Muscle of leg (tissue), 16 donors: ENCODE data around the gene BCL2L15. TPM values are rescaled to one million over a fixed set of nuclear protein-coding genes. Genes with fewer than 3 reads are reported as not detected.

Experiments used
- DNase-seq: peaks from one replicate; pipeline ENCODE4 v3.0.0; 2013
- H3K27ac ChIP-seq: one replicate; pipeline ENCODE4 v1.5.1; 2013; ENCODE audit warnings: mild to moderate bottlenecking, low read length, control low read depth
- H3K27me3 ChIP-seq: one replicate; pipeline ENCODE4 v1.6.1; 2013; ENCODE audit warnings: low read length; ENCODE audit not compliant: control insufficient read depth, insufficient read depth
- H3K36me3 ChIP-seq: one replicate; pipeline ENCODE4 v1.6.1; 2013; ENCODE audit warnings: low read length; ENCODE audit not compliant: control insufficient read depth, insufficient read depth
- H3K4me1 ChIP-seq: one replicate; pipeline ENCODE4 v1.6.1; 2013; ENCODE audit warnings: low read length; ENCODE audit not compliant: control insufficient read depth, insufficient read depth
- H3K4me3 ChIP-seq: one replicate; pipeline ENCODE4 v1.5.1; 2013; ENCODE audit warnings: low read length, control low read depth
- H3K9me3 ChIP-seq: replicated peaks from 2 replicates; pipeline ENCODE4 v1.6.1; 2013; ENCODE audit warnings: low read depth, low read length; ENCODE audit not compliant: control insufficient read depth
- WGBS: methylation state at CpG from one replicate; pipeline ENCODE4 v1.1.5; 2013; ENCODE audit warnings: missing lambda C conversion rate; ENCODE audit not compliant: insufficient coverage; 5-methylcytosine and 5-hydroxymethylcytosine counted together
- long read RNA-seq, 11 donors: transcript quantifications; one replicate each; lab custom pipeline, GENCODE V29; 2026
- polyA plus RNA-seq, 8 donors: library from polyadenylated mRNA; unstranded; fragments of 120-200 nt; gene quantifications; one replicate each; pipeline versions ENCODE4 v1.2.1 to v1.2.3, GENCODE V29; 2013; ENCODE audit warnings: inconsistent platforms in 1 of 8, low replicate concordance in 1 of 8; ENCODE audit not compliant: insufficient read length in 8 of 8, insufficient read depth in 1 of 8
- total RNA-seq: library from RNA; stranded (reverse); fragments of 120-200 nt; gene quantifications from one replicate; pipeline ENCODE4 v1.2.4, GENCODE V29; 2013

BCL2L15 gene
- total RNA-seq, result 0.75 TPM
- polyA plus RNA-seq, result 1 to 10 TPM in 1 of 8 donors, under 1 TPM in 7; 0.16 to 1.6 (median 0.56) TPM
- long read RNA-seq, donor 1, result 0 reads
- long read RNA-seq, donor 2, result 0 reads
- long read RNA-seq, donor 3, result 0 reads
- long read RNA-seq, donor 4, full-length matches to known transcripts, result 1 of 1 reads
- long read RNA-seq, donor 4, partial matches to known transcripts, result 0 of 1 reads
- long read RNA-seq, donor 4, other reads (novel, unspliced or antisense), result 0 of 1 reads
- long read RNA-seq, donor 5, result 0 reads
- long read RNA-seq, donor 6, result 0 reads
- long read RNA-seq, donor 7, partial matches to known transcripts, result 0 of 1 reads
- long read RNA-seq, donor 7, other reads (novel, unspliced or antisense), result 0 of 1 reads
- long read RNA-seq, donor 8, result 0 reads
- long read RNA-seq, donor 9, result 0 reads
- long read RNA-seq, donor 10, result 0 reads
- long read RNA-seq, donor 11, result 0 reads

GRCh38 chr1:113887402-113888175, at the start of gene BCL2L15:
Gene BCL2L15, minus strand, starts transcription at chr1:113887581. Its CDS starts 206 bp downstream, at chr1:113887375.
- no peaks in the 10 kb centered on the region for H3K9me3 ChIP-seq
- H3K4me1 ChIP-seq, result no peaks in the 10 kb centered on the region
- no peak within 1 kb of the TSS for H3K4me3 ChIP-seq
- DNase-seq, result no peak
- H3K27me3 ChIP-seq, result no peaks in the 10 kb centered on the region
- H3K27ac ChIP-seq, result no peak within 1 kb of the TSS
- 92% methylated on average over 2 of the region's 6 CpGs for WGBS
- no peaks in the 10 kb centered on the region for H3K36me3 ChIP-seq

GRCh38 chr1:113937146-113937545, 49.8 kb upstream of the BCL2L15 start:
- no peaks in the 10 kb centered on the region for H3K9me3 ChIP-seq
- H3K4me1 ChIP-seq, result no peaks in the 10 kb centered on the region
- no peak overlapping the region for H3K4me3 ChIP-seq
- H3K36me3 ChIP-seq, result peaks cover 14% of the 10 kb centered on the region
- DNase-seq, result no peak
- no CpG with 5 or more reads among the region's 1 CpG for WGBS
- H3K27me3 ChIP-seq, result no peaks in the 10 kb centered on the region
- H3K27ac ChIP-seq, result no peak overlapping the region

GRCh38 chr1:113935970-113936369, 48.6 kb upstream of the BCL2L15 start:
- peaks cover 7% of the 10 kb centered on the region for H3K36me3 ChIP-seq
- H3K4me1 ChIP-seq, result peaks cover 2% of the 10 kb centered on the region
- no peak for DNase-seq
- H3K27ac ChIP-seq, result no peak overlapping the region
- WGBS, result no CpG with 5 or more reads among the region's 1 CpG
- H3K9me3 ChIP-seq, result no peaks in the 10 kb centered on the region
- H3K27me3 ChIP-seq, result no peaks in the 10 kb centered on the region
- no peak overlapping the region for H3K4me3 ChIP-seq

- Histone ChIP-seq H3K27me3 (no peaks in the 10 kb centered on the region), H3K9me3 (no peaks in the 10 kb centered on the region), H3K4me3 (no peak overlapping the region), H3K36me3 (no peaks in the 10 kb centered on the region), H3K27ac (no peak overlapping the region), H3K4me1 (peaks cover 10% of the 10 kb centered on the region)
- no peak for DNase-seq
- WGBS, result no CpG with 5 or more reads among the region's 1 CpG
Measured at GRCh38 chr1:113935176-113935575, 47.8 kb upstream of the BCL2L15 start.

- Histone ChIP-seq H3K9me3 (no peaks in the 10 kb centered on the region), H3K27ac (no peak overlapping the region), H3K36me3 (no peaks in the 10 kb centered on the region), H3K27me3 (no peaks in the 10 kb centered on the region), H3K4me3 (no peak overlapping the region), H3K4me1 (peaks cover 10% of the 10 kb centered on the region)
- no peak for DNase-seq
- no CpG with 5 or more reads among the region's 5 CpGs for WGBS
Measured at GRCh38 chr1:113934511-113935055, 47.2 kb upstream of the BCL2L15 start.

- H3K27ac ChIP-seq, result no peak overlapping the region
Measured at GRCh38 chr1:113934006-113934405, 46.6 kb upstream of the BCL2L15 start.

GRCh38 chr1:113931451-113931851, 44.1 kb upstream of the BCL2L15 start:
- H3K4me1 ChIP-seq, result peaks cover 10% of the 10 kb centered on the region
- H3K4me3 ChIP-seq, result no peak overlapping the region
- H3K27me3 ChIP-seq, result no peaks in the 10 kb centered on the region
- DNase-seq, result no peak
- WGBS, result no CpG with 5 or more reads among the region's 3 CpGs
- H3K27ac ChIP-seq, result peak overlapping the region; percentile 99
- no peaks in the 10 kb centered on the region for H3K36me3 ChIP-seq
- H3K9me3 ChIP-seq, result no peaks in the 10 kb centered on the region

More at GRCh38 chr1:113934006-113934405, 46.6 kb upstream of the BCL2L15 start:
- H3K9me3 ChIP-seq, result no peaks in the 10 kb centered on the region
- no peak overlapping the region for H3K4me3 ChIP-seq
- no peak for DNase-seq
- peaks cover 10% of the 10 kb centered on the region for H3K4me1 ChIP-seq
- H3K27me3 ChIP-seq, result no peaks in the 10 kb centered on the region
- no peaks in the 10 kb centered on the region for H3K36me3 ChIP-seq

- peaks cover 10% of the 10 kb centered on the region for H3K4me1 ChIP-seq
- H3K4me3 ChIP-seq, result peak overlapping the region; percentile 93
- H3K27ac ChIP-seq, result peak overlapping the region; percentile 99
- DNase-seq, result peak; percentile 76
- no CpG with 5 or more reads among the region's 8 CpGs for WGBS
- no peaks in the 10 kb centered on the region for H3K36me3 ChIP-seq
- no peaks in the 10 kb centered on the region for H3K27me3 ChIP-seq
- H3K9me3 ChIP-seq, result no peaks in the 10 kb centered on the region
Measured at GRCh38 chr1:113930499-113931161, 43.2 kb upstream of the BCL2L15 start.

GRCh38 chr1:113929750-113930498, 42.5 kb upstream of the BCL2L15 start:
- Histone ChIP-seq H3K27ac (peak overlapping the region; percentile 99), H3K4me3 (peak overlapping the region; percentile 93), H3K27me3 (no peaks in the 10 kb centered on the region), H3K4me1 (peaks cover 10% of the 10 kb centered on the region), H3K9me3 (no peaks in the 10 kb centered on the region), H3K36me3 (no peaks in the 10 kb centered on the region)
- peak; percentile 65 for DNase-seq
- under 1% methylated on average over 46 of the region's 64 CpGs for WGBS
